Loucy (cell line): Measurements from ENCODE around the gene KRT8.

Experiments
- H2AFZ ChIP-seq: fragments of 200-600 bp; sonication (generic); 2 replicates; pipeline ENCODE4 v1.6.0; 2016; ENCODE audit warnings: antibody characterized with exemption, mild to moderate bottlenecking, low read length, moderate library complexity
- H3F3A ChIP-seq: fragments of 200-600 bp; 2 replicates; pipeline ENCODE4 v1.6.0; 2016; ENCODE audit warnings: antibody characterized with exemption, low read depth, mild to moderate bottlenecking
- H3K27me3 ChIP-seq: fragments of 200-600 bp; sonication (generic); 2 replicates; pipeline ENCODE4 v1.6.1; 2014; ENCODE audit warnings: low read length, mild to moderate bottlenecking; ENCODE audit not compliant: insufficient read depth, poor library complexity, severe bottlenecking
- H3K36me3 ChIP-seq: fragments of 200-600 bp; sonication (generic); 2 replicates; pipeline ENCODE4 v1.6.1; 2016; ENCODE audit warnings: low read length; ENCODE audit not compliant: insufficient read depth
- H3K4me1 ChIP-seq: fragments of 200-600 bp; sonication (generic); 2 replicates; pipeline ENCODE4 v1.5.1; 2014; ENCODE audit warnings: low read length, mild to moderate bottlenecking; ENCODE audit not compliant: insufficient read depth, poor library complexity, severe bottlenecking
- H3K4me2 ChIP-seq: fragments of 200-600 bp; sonication (generic); 2 replicates; pipeline ENCODE4 v1.6.0; 2014; ENCODE audit warnings: antibody characterized with exemption, low read length, low read depth, mild to moderate bottlenecking; ENCODE audit not compliant: poor library complexity, severe bottlenecking
- H3K4me3 ChIP-seq: fragments of 200-600 bp; sonication (generic); 2 replicates; pipeline ENCODE4 v1.5.1; 2014; ENCODE audit warnings: low read length, mild to moderate bottlenecking, mixed read lengths; ENCODE audit not compliant: poor library complexity, severe bottlenecking
- H3K79me2 ChIP-seq: fragments of 200-600 bp; sonication (generic); 2 replicates; pipeline ENCODE4 v1.6.1; 2014; ENCODE audit warnings: low read length; ENCODE audit not compliant: insufficient read depth
- H3K9ac ChIP-seq: fragments of 200-600 bp; sonication (generic); 2 replicates; pipeline ENCODE4 v1.6.0; 2014; ENCODE audit warnings: mild to moderate bottlenecking, low read depth, low read length, moderate library complexity; ENCODE audit not compliant: poor library complexity, severe bottlenecking
- H3K9me2 ChIP-seq: fragments of 200-600 bp; sonication (generic); replicated peaks from 2 replicates; pipeline ENCODE4 v1.6.1; 2016; ENCODE audit warnings: low read depth, low read length, mixed read lengths
- H3K9me3 ChIP-seq: fragments of 200-600 bp; sonication (generic); 2 replicates; pipeline ENCODE4 v1.6.1; 2014; ENCODE audit warnings: mild to moderate bottlenecking, antibody characterized with exemption, low read length, low read depth; ENCODE audit not compliant: insufficient read depth
- H4K20me1 ChIP-seq: fragments of 200-600 bp; sonication (generic); 2 replicates; pipeline ENCODE4 v1.6.0; 2014; ENCODE audit warnings: antibody characterized with exemption, low read length, mild to moderate bottlenecking; ENCODE audit not compliant: insufficient read depth, poor library complexity, severe bottlenecking
- CTCF ChIP-seq: fragments of 200-600 bp; sonication (generic); conservative IDR thresholded peaks from 2 replicates; pipeline ENCODE4 v1.5.1; 2014; ENCODE audit warnings: mild to moderate bottlenecking, antibody characterized with exemption, low read length
- EZH2phosphoT487 ChIP-seq: fragments of 200-600 bp; IDR thresholded peaks from 2 replicates; pipeline ENCODE4 v1.6.1; 2018; ENCODE audit warnings: antibody characterized with exemption, mild to moderate bottlenecking, moderate library complexity, borderline replicate concordance

Gene KRT8

GRCh38 chr12:52918784-52919183, 13.9 kb upstream of the KRT8 start:
- Histone ChIP-seq H3K4me3 (no peak overlapping the region), H3K36me3 (no peaks in the 10 kb centered on the region), H4K20me1 (no peaks in the 10 kb centered on the region), H3K4me1 (no peaks in the 10 kb centered on the region), H3K9me2 (no peaks in the 10 kb centered on the region), H3K4me2 (no peak overlapping the region), H3K27me3 (no peaks in the 10 kb centered on the region), H3K79me2 (no peaks in the 10 kb centered on the region), H3K9me3 (no peaks in the 10 kb centered on the region), H3K9ac (no peak overlapping the region), H3F3A (no peaks in the 10 kb centered on the region), H2AFZ (no peak overlapping the region)
- no peak for TF ChIP-seq CTCF
- TF ChIP-seq EZH2phosphoT487, result no peak

GRCh38 chr12:52918351-52918750, 13.5 kb upstream of the KRT8 start:
- Histone ChIP-seq H3K27me3 (no peaks in the 10 kb centered on the region), H3K9me3 (no peaks in the 10 kb centered on the region), H3K9ac (no peak overlapping the region), H3K4me3 (no peak overlapping the region), H3K36me3 (no peaks in the 10 kb centered on the region), H3K79me2 (no peaks in the 10 kb centered on the region), H4K20me1 (no peaks in the 10 kb centered on the region), H3F3A (no peaks in the 10 kb centered on the region), H3K4me2 (no peak overlapping the region), H3K4me1 (no peaks in the 10 kb centered on the region), H2AFZ (no peak overlapping the region), H3K9me2 (no peaks in the 10 kb centered on the region)
- TF ChIP-seq CTCF (no peak), EZH2phosphoT487 (no peak)

- no peak overlapping the region for H3K9ac ChIP-seq
- H2AFZ ChIP-seq, result no peak overlapping the region
- H3F3A ChIP-seq, result no peaks in the 10 kb centered on the region
- no peak overlapping the region for H3K4me2 ChIP-seq
- no peaks in the 10 kb centered on the region for H3K36me3 ChIP-seq
- H3K4me3 ChIP-seq, result no peak overlapping the region
- H3K9me2 ChIP-seq, result no peaks in the 10 kb centered on the region
- H3K9me3 ChIP-seq, result no peaks in the 10 kb centered on the region
- no peaks in the 10 kb centered on the region for H3K4me1 ChIP-seq
- TF ChIP-seq EZH2phosphoT487 (no peak), CTCF (no peak)
- no peaks in the 10 kb centered on the region for H4K20me1 ChIP-seq
- H3K79me2 ChIP-seq, result no peaks in the 10 kb centered on the region
- H3K27me3 ChIP-seq, result no peaks in the 10 kb centered on the region
Measured at GRCh38 chr12:52917800-52918199, 12.9 kb upstream of the KRT8 start.
